HG02943 (cell line): Measurements from ENCODE around the gene CNTNAP5.

ENCODE experiments used
- ATAC-seq: cut with Tn5 transposase; IDR thresholded peaks from one replicate; pipeline ENCODE4 v1.9.1; 2021; ENCODE audit warnings: mild to moderate bottlenecking, low read depth, moderate library complexity; ENCODE audit not compliant: unreplicated experiment

The CNTNAP5 gene

DNA sequence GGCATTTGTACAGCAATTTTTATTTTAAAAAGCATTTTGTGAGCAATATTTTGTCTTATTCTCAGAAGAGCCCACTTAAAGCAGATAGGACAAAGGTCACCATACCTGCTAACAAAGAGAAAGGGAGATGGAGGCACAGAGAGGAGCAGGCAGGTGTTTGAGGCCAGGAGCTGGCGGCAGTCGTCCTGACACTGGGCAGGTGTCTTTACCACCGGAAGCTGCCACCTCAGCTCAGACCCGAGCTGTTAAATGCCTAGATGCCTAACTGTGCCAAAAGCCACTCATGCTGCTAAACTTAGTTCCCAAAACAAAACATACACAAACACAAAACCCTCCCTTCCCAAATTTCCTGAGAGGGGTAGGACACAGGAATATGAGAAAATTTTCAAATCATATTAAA lies 120.9 kb downstream of the CNTNAP5 start:
- ATAC-seq = no peak

DNA sequence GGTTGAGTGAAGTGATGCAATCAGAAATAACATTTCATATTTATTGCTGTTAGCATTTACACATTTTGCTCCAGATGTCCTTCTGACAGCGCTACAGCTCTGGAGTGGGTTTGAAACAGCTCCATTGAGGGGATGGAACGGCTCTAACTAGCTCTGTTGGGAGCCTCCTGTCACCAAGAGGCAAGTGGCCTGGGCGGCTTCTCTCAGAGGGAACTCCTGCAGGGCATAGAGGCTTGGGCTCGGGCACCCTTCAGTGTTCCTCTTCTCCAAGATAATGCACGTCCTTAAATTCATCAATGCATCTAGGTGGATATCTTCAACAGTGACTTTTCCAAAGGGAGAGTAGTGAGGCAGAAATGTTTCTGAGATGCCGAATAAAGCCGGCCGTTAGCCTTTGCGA lies 122.5 kb downstream of the CNTNAP5 start:
- no peak for ATAC-seq

DNA sequence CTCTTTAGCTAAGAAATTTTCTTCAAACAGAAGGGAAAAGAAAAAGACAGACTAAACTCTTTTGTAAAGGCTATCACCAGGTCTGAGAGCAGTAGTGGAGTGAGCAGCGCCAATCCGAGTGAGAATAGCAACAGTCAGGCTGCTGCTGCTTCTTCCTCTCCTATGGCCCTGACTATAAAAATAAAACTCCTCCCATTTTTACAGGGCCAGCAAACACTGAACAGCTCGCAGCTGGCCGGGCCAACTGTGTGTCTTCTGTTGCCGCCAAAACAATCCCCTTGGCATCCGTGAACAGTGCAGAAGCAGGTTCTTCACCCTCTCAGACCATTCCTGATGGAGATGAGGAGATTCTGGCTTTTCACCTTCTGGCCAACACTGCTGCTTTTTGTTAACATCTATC lies 124.5 kb downstream of the CNTNAP5 start:
- no peak for ATAC-seq

DNA sequence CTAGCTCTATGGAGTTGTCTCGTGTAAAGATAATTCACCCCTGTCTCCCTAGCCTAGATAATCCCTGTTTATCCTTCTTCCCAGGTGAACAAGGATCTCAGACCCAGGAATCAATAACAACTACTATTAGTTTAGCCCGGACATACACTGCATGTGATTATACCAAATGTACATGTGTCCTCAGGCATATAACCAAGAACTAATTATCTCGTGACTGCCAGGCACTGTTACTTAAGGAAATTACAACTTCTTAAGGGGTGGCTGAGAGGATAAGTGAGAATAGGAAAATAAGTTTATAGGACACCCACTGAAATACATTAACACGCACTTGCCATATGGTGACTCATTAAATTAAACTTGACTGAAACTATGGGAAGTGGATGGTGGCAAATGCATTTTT lies 126.6 kb downstream of the CNTNAP5 start:
- no peak for ATAC-seq

DNA sequence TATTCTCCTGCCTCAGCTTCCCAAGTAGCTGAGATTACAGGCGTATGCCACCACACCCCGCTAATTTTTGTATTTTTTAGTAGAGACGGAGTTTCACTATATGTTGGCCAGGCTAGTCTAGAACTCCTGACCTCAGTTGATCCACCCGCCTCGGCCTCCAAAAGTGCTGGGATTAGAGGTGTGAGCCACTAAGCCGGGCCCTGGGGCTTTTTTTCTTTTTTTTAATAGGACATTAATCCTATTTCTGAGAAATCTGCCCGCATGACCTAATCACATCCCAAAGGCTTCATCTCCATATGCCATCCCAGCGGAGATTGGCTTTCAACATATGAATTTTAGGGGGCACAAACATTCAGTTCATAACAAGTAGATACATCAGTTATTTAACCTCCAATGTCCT lies 128.6 kb downstream of the CNTNAP5 start:
- ATAC-seq = no peak

DNA sequence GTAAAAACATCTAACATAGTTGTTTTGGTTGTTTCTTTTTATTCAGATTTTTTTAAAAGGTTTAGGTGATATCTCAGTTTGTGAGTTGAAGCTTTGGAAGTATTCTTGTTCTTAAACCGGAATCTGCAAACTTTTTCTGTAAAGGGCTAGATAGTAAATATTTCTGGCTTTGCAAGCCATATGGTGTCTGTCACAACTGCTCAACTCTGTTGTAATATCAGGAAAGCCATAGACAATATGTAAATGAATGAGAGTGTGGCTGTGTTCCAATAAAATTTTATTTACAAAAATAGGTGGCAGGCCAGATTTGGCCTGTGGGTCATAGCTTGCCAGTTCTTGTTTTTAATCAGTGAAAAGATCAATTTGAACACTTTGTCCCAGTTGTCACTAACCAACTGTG lies 134.1 kb downstream of the CNTNAP5 start:
- no peak for ATAC-seq

DNA sequence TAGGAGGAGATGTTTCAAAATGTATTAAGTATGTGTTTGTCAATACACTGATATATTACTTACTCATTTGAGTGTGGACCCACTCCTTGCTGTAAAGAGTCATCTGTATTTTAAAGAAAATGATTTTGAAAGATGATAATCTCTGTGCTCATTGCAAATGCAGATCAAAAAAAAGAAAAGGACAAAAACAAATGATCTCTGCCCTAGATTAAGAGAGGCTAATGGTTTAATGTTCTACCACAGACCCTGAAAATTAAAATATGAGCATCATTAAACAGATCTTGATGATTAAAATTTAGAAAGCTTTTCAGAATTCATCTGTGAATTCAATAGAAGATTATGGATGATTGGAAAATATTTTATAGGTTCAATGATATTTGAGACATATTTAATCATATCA lies 136.5 kb downstream of the CNTNAP5 start:
- ATAC-seq = no peak

DNA sequence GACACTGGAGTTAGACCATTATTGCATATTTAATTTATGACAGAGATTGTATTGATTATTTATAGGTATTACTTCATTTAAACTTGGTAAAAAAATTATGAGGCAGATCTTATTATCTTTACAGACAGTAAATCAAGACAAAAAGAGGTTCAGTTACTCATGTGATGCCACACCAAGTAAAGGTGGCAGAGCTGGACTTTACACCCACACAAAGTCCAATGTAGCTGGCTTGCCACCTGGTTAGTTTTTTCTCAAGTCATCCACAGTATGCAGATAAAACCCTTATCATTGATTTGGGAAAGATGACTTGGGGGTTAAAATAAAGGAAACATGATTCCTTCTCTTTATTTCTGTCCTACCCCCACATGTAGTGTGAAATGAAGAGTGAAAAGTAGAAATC lies 137.2 kb downstream of the CNTNAP5 start:
- no peak for ATAC-seq

DNA sequence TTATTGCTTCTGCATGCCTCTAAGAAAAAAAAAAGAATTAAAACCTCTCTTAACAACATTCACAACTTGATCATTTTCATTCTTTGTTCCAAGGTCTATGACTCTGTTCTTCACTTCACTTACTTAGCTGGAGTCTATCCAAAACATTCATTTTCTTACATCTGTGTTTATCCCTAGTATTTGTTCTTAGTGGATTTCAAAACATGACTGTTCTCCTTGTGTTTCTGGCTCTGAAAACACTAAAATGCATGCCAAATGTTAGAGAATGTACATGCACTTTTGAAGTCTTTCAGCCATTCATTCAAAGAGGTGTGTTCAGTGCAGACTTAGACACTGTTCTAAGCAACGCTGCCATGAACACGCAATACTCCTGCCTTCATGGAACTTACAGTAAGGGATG lies 138.8 kb downstream of the CNTNAP5 start:
- no peak for ATAC-seq

DNA sequence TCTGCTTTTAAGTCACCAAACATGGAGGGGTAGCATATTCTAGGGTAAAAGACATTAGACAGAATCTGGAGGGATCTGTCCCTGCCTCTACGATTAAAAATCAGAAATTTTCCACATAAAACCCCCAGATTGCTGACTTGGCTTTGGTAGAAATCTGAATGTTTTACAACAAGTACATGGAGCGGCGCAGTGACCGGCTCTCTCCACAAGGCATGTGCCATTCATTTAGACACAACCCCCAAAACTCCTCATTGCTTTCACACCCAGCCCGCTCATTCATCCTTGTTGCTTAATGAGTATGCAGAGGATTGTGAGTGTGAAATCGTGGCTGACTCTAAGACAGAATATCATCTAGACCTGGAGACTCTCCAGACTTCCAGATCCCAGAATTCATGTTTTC lies 140.6 kb downstream of the CNTNAP5 start:
- ATAC-seq = no peak

DNA sequence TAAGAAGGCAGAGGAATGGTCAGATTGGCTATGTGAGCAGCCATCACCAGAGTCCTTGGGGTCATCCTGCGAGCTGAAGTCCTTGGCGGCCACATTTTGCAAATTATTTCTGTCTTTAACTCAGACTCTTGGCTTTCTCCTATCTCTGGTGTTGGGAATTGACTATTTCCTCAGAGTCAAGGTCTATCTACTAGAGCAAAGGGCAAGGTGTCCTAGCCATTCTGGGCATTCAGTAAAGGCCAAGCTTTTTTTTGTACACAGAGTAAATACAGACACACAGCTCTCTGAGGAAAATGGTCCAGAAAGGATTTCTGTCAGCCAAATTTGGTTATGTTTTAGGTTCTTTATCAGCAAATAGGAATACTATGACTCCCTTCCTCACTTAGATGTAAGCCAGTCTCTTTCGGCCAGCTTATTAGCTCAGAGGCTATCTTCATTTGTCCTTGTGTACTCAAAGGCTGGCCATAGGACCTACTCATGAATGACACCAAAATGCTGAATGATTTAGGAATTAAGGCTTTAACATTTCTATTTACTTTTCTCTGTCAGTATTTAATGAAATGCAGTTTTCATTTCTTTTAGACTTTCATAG lies 146.5 kb downstream of the CNTNAP5 start:
- ATAC-seq = no peak

DNA sequence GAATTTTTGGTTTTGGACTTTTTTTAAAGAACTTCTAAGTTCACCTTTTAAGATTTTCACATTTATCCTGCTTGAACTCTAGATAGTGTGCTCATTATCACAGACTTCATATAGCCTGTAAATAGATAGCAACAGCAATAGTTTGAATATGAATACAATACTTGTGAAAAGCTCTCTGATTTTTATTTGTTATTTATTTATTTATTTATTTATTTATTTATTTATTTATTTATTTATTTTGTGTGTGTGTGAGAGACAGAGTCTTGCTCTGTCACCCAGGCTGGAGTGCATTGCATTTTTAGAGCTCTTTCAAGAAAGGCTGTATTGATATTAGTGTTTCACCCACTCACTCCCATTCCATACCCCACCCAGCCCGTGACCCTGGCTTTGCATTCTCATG lies 153.6 kb downstream of the CNTNAP5 start:
- ATAC-seq = no peak

DNA sequence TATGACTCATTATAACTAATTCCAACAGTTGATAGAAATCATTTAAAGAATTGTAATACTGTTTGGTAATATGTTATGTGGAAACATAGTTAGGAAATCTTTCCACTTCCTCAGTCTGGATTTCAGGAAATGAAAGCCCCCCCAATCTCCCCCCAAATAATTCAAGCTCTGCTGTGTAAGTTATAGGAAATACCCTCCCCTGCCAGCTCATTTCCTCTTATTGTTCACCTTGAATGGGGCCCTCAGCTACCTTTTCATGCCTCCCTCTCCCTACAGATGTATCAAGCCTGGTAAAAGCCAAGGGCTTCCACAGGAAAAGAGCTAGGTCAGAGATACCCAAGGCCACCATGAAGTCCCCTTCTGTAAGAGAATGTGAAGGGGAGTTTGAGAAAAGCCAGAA lies 155.5 kb downstream of the CNTNAP5 start:
- ATAC-seq = no peak

DNA sequence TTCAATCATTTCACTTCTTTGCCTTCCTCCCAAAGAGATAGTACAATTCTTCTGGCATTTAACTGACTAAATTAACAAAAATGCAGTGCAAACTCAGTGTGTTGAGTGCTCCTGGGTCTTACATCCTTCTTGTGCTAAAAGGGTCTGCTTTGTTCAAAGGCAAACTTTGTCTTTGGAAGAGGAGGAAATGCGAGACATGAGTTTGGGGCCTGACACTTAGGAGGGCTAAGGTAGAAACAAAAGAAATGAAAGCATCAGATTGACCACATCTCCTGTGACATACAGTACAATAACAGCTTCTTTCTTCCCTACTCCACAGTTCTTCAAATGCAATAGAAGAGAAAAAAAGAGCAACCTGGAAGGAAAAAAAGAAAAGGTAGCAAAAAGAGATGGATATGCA lies 161.7 kb downstream of the CNTNAP5 start:
- ATAC-seq = no peak

DNA sequence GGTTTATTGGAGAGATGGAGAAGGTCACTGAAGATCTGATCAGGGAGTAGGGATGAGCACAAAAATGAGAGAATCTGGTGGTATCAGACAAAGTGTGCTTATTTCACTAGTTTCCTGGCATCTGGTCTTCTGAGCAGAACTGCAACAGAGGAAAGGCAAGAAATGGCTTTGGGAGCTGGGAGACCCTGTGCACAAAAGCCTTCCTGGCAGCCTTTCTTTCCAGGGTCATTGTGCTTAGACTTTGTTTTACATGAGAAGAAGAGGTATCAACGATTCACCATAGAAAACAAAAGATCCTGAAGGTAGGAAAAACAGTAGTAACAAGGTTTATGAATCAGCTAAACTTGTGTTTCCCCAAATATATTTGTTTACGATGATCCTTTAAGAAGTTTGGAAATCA lies 162.9 kb downstream of the CNTNAP5 start:
- ATAC-seq = no peak

DNA sequence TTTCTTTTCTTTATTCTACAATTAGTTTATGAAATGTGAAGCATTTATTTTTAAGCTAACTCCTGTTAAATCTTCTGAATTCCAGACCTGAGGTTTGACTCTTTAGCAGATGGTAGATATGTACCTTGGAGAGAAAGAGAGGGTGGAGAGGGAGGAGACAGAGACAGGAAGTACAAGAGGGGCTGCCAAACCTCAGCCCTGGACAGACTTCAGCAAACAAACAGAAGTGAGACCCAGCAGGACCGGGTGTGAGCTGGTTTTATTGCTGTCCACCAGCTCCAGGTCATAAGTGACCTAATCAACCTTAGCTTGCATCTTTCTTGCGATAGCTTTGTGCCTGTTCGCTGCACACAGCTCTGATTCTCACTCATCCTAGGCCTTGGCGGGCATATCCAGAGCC lies 168.6 kb downstream of the CNTNAP5 start:
- no peak for ATAC-seq

DNA sequence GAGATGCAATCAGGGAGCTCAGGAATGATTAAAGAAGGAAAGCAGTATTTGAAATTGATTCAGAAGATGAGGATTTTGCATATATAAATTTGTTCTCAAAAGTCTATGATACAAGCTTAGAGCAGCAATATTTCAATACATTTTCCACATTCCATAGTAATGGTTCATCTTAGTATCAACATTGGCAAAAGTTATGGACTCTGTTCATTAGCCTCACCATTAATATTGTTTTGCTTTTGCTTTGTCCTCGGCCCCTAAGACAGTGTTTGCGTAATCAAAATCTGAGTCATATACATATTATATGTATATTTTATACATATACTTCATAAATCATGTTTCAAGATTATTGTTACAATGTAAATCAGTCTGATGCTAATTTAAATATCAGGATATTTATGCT lies 176.6 kb downstream of the CNTNAP5 start:
- ATAC-seq = no peak

DNA sequence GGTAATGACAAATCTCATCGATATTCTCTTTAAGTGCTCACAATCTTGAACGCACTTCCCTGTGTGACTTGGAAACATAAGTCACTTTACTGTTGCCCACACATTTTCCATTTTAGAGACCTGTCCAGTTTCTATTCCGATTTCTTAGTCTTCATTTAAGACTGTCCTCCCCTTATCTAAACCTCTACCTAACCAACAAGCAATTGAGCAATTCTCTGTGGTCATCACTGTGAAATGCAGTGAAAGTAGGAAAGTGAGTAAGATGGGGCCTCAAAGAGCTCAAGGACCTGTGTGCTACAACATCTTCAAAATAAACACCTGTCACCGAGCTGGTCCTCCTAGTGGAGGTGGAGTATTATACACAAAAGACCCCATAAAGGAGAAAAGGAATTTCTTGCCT lies 184.4 kb downstream of the CNTNAP5 start:
- ATAC-seq = no peak

DNA sequence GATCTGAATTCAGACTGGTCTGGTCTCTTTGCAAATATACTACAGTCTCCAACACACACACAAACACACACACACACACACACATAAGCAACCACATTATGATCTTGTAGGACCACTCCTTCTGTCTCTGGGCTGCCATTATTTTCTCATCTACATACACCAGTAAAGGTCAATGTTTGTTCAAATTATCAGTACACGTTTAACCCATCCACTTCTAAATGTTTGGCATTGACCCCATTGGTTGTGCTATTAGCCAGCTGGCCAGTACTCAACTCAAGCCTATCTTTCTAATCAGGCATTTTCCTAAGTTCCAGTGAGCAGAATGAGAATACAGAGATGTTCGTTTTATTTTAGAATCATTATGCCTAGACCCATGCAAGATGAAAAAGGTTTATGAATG lies 186.4 kb downstream of the CNTNAP5 start:
- ATAC-seq = no peak

DNA sequence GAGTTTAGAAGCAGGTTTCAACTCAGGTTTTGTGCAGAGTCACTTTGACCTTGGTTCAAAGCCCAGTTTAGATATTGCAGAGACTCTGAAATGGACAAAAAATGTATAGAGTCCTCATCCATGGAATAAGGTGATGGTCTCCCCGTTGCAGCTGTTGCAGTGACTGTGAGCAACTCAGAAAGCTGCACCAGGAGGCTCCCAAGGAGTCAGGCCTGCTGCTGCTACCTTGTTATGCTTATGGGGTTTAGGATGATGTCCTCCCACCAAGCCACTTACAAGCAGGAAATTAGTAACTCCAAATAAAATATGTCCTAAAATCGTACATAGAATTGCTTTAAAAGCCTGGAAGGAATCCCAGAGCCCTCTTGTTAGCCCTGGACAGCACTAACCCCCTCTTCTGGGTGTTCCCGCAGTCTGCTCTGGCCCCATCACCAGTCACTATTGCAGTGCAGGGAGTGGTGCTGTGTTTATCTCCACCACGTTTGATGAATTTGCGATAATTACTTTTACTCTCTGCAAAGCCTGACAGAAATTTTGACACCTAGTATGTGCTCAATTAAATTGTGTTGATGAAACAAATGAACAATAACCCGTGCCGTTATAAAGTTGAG lies 189.0 kb downstream of the CNTNAP5 start:
- no peak for ATAC-seq

DNA sequence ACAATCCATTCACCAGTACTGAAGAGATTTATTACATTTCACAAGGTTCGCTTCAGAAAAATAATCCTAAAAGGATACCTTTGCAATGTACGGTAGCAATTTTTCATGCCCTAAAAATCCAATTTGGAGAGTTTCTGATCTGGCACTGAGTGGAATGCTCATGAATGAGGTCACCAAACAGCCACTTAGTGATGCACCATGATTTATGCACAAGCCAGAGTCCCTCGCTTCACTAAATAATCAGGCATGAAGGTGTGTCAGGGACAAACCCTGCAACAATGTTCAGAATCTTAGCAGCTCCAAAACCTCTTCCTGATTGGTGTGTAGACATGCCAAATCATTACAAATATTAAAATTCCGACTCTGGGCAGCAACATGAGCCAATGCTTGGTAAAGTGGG lies 221.1 kb downstream of the CNTNAP5 start:
- no peak for ATAC-seq

DNA sequence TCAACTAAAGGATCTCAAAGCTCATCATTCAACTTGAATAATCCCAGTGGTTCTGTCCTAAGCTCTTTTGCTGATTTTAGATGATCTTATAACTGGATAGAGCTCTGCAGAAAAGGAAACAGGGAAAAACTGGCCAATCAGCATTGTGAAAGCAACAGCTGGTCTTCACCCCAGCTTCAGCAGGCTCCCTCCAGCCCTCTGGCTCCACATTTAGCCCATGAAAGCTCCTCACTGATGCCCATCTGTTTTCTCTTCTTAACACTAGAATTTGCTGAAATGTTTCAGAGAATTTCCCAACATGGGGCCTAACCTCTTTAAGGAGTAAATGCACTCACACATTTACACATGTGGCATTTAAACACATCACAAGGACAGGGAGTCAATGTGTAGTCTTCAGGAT lies 223.3 kb downstream of the CNTNAP5 start:
- no peak for ATAC-seq

DNA sequence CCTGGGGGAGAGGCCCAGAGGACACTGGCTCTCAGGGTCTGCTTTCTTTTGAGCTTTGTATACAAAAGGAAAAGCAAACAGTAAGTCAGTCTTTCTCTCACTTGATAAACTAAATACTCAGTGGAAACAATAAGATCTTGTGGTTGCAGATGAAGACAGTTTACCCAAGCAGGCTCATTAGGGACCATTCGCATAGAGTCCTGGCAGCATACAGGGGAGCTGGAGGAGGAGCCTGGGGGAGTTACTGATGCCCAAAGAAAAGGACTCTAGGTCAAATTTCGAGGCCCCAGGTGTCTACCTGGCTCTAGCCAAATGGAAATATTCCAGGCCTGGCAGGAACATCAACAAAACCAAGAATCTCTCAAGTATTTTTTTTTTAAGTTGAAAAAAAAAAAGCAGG lies 225.3 kb downstream of the CNTNAP5 start:
- no peak for ATAC-seq
